ENCODE measurements around the gene NAA10. TPM values are rescaled to one million over a fixed set of nuclear protein-coding genes. Genes with fewer than 3 reads are reported as not detected.
A peak's percentile ranks its signal among the peaks of the same experiment; 100 is the strongest.

The NAA10 gene
- total and polyA plus RNA-seq, 4 experiments from 2014 or later, result 57.6 to 96.3 (median 91.9) TPM

- peak overlapping the region; percentile 98 for H3K27ac ChIP-seq (ENCODE audit: low read depth, low read length)
- Mint-ChIP-seq H3K27ac (peak overlapping the region; percentile 98 to 99 (median 99)), H3K36me3 (peaks cover 5 to 34% of the 10 kb centered on the region in 2 donors), H3K4me3 (peak overlapping the region; percentile 89 to 94 (median 92)), H3K9me3 (no peaks in the 10 kb centered on the region), H3K4me1 (peaks cover 10 to 73% (median 55%) of the 10 kb centered on the region in 4 donors), H3K27me3 (no peaks in the 10 kb centered on the region)
- intact Hi-C loops (cut with micrococcal nuclease), result loop anchor here (1.0 to 2.0 kb wide), 2 partner anchors 20 to 44 kb away; partner anchors contain the start of gene HCFC1
- H3K9me3 ChIP-seq (ENCODE audit: control insufficient read depth in 1 of 2, low read length in 2 of 2), result no peaks in the 10 kb centered on the region
- peak overlapping the region; percentile 57 to 72 for H3K4me3 ChIP-seq (ENCODE audit: low read length in 2 of 2)
- peaks cover 3% of the 10 kb centered on the region for H3K36me3 ChIP-seq (ENCODE audit: insufficient read depth, low read length)
- CTCF ChIA-PET (ENCODE audit: partially characterized antibody), result interaction anchor here (0.7 to 14.9 kb wide), 8 partner anchors 10 to 134 kb away, joined by 3 to 290 read pairs (median 5); partner anchors contain the start of genes HCFC1 and RENBP
- H3K4me1 ChIP-seq (ENCODE audit: insufficient read depth, low read length), result peaks cover 29% of the 10 kb centered on the region
- POLR2A ChIA-PET (ENCODE audit: partially characterized antibody), result interaction anchor here (0.6 to 20.6 kb wide), 29 partner anchors 8 to 600 kb away, joined by 3 to 447 read pairs (median 4); partner anchors contain the start of genes AVPR2, HCFC1, IDH3G and IRAK1
- no peaks in the 10 kb centered on the region for H3K27me3 ChIP-seq (ENCODE audit: insufficient read depth, low read length)
- peak; percentile 84 to 92 (median 87) for DNase-seq
Measured at GRCh38 chrX:153926858-153927671, 7.8 kb downstream of the NAA10 start.

GRCh38 chrX:153926552-153926857 is 8.3 kb downstream of the NAA10 start:
- POLR2A ChIA-PET (ENCODE audit: partially characterized antibody), result interaction anchor here (0.6 to 20.6 kb wide), 26 partner anchors 9 to 563 kb away, joined by 3 to 447 read pairs (median 4); partner anchors contain the start of genes AVPR2, HCFC1, IDH3G and IRAK1
- CTCF ChIA-PET (ENCODE audit: partially characterized antibody), result interaction anchor here (0.9 to 14.9 kb wide), 6 partner anchors 10 to 133 kb away, joined by 3 to 290 read pairs (median 5); partner anchors contain the start of genes HCFC1 and RENBP
- peaks cover 35% of the 10 kb centered on the region for H3K4me1 ChIP-seq (ENCODE audit: insufficient read depth, low read length)
- Mint-ChIP-seq H3K9me3 (no peaks in the 10 kb centered on the region), H3K27ac (peak overlapping the region; percentile 98 to 99 (median 99)), H3K4me3 (peak overlapping the region; percentile 89 to 94 (median 92)), H3K36me3 (peaks cover 2 to 31% of the 10 kb centered on the region in 2 donors), H3K27me3 (no peaks in the 10 kb centered on the region), H3K4me1 (peaks cover 9 to 75% (median 56%) of the 10 kb centered on the region in 4 donors)
- H3K4me3 ChIP-seq (ENCODE audit: low read length in 2 of 2), result peak overlapping the region; percentile 57 to 72
- H3K27ac ChIP-seq (ENCODE audit: low read depth, low read length), result peak overlapping the region; percentile 98
- intact Hi-C loops (cut with micrococcal nuclease), result loop anchor here (1.0 to 2.0 kb wide), 2 partner anchors 20 to 45 kb away; partner anchors contain the start of gene HCFC1
- H3K9me3 ChIP-seq (ENCODE audit: control insufficient read depth in 1 of 2, low read length in 2 of 2), result no peaks in the 10 kb centered on the region
- H3K36me3 ChIP-seq (ENCODE audit: insufficient read depth, low read length), result no peaks in the 10 kb centered on the region
- H3K27me3 ChIP-seq (ENCODE audit: insufficient read depth, low read length), result no peaks in the 10 kb centered on the region
- no peak for DNase-seq

- peak within 1 kb of the TSS; percentile 89 to 96 (median 95) for H3K4me3 Mint-ChIP-seq
- Histone ChIP-seq H3K36me3 (ENCODE audit: insufficient read depth, low read length) (peaks cover under 1% of the 10 kb centered on the region), H3K9me3 (ENCODE audit: control insufficient read depth in 1 of 2, low read length in 2 of 2) (no peaks in the 10 kb centered on the region), H3K27ac (ENCODE audit: low read depth, low read length) (peak within 1 kb of the TSS; percentile 98), H3K4me3 (ENCODE audit: low read length in 2 of 2) (peak within 1 kb of the TSS; percentile 72 to 91), H3K4me1 (ENCODE audit: insufficient read depth, low read length) (peaks cover 40% of the 10 kb centered on the region), H3K27me3 (ENCODE audit: insufficient read depth, low read length) (no peaks in the 10 kb centered on the region)
- peak within 1 kb of the TSS; percentile 98 to 99 (median 99) for H3K27ac Mint-ChIP-seq
- DNase-seq, result peak; percentile 32 to 57 (median 45)
- peaks cover 9 to 73% (median 52%) of the 10 kb centered on the region in 4 donors for H3K4me1 Mint-ChIP-seq
- no peaks in the 10 kb centered on the region for H3K9me3 Mint-ChIP-seq
- H3K27me3 Mint-ChIP-seq, result no peaks in the 10 kb centered on the region
- POLR2A ChIA-PET (ENCODE audit: partially characterized antibody), result interaction anchor here (0.5 to 20.6 kb wide), 32 partner anchors 9 to 985 kb away, joined by 3 to 447 read pairs (median 4); partner anchors contain the start of genes ATP6AP1, AVPR2, HCFC1 and IDH3G
- intact Hi-C loops (cut with micrococcal nuclease), result loop anchor here (1.0 to 2.0 kb wide), 3 partner anchors 8 to 45 kb away; partner anchors contain the start of gene HCFC1
- CTCF ChIA-PET (ENCODE audit: partially characterized antibody), result interaction anchor here (0.9 to 14.9 kb wide), 13 partner anchors 8 to 163 kb away, joined by 3 to 290 read pairs (median 5); partner anchors contain the start of genes IDH3G, NAA10, RENBP and SSR4
- peaks cover 0 to 29% of the 10 kb centered on the region in 2 donors for H3K36me3 Mint-ChIP-seq
Measured at GRCh38 chrX:153925739-153926551, 8.9 kb downstream of the NAA10 start, which contains the start of gene ARHGAP4. Gene ARHGAP4 (minus strand): TSS chrX:153926264. CDS start chrX:153926202, 62 bp downstream.

GRCh38 chrX:153925387-153925738 is 9.5 kb downstream of the NAA10 start:
- POLR2A ChIA-PET (ENCODE audit: partially characterized antibody), result interaction anchor here (0.5 to 20.6 kb wide), 20 partner anchors 16 to 984 kb away, joined by 3 to 447 read pairs (median 4); partner anchors contain the start of genes ATP6AP1, AVPR2, HCFC1 and IDH3G
- Histone ChIP-seq H3K9me3 (ENCODE audit: control insufficient read depth in 1 of 2, low read length in 2 of 2) (no peaks in the 10 kb centered on the region), H3K36me3 (ENCODE audit: insufficient read depth, low read length) (peaks cover 5% of the 10 kb centered on the region), H3K27me3 (ENCODE audit: insufficient read depth, low read length) (no peaks in the 10 kb centered on the region), H3K4me1 (ENCODE audit: insufficient read depth, low read length) (peaks cover 43% of the 10 kb centered on the region), H3K27ac (ENCODE audit: low read depth, low read length) (peak overlapping the region; percentile 98), H3K4me3 (ENCODE audit: low read length in 2 of 2) (peak overlapping the region; percentile 72 to 91)
- Mint-ChIP-seq H3K27me3 (no peaks in the 10 kb centered on the region), H3K27ac (peak overlapping the region; percentile 89 to 99 (median 95)), H3K4me3 (peak overlapping the region; percentile 86 to 96 (median 95)), H3K4me1 (peaks cover 9 to 73% (median 47%) of the 10 kb centered on the region in 4 donors), H3K36me3 (peaks cover 0 to 29% of the 10 kb centered on the region in 2 donors), H3K9me3 (no peaks in the 10 kb centered on the region)
- CTCF ChIA-PET (ENCODE audit: partially characterized antibody), result interaction anchor here (1.0 to 14.9 kb wide), 11 partner anchors 9 to 163 kb away, joined by 3 to 290 read pairs (median 5); partner anchors contain the start of genes IDH3G, NAA10, RENBP and SSR4
- intact Hi-C loops (cut with micrococcal nuclease), result loop anchor here (1.0 kb wide), 1 partner anchor 9 kb away; no protein-coding TSS in a partner anchor
- DNase-seq, result peak in 4 of 5 donors; percentile 33 to 50 (median 42)

- DNase-seq, result peak in 4 of 5 donors; percentile 54 to 72 (median 58)
- H3K27me3 ChIP-seq (ENCODE audit: insufficient read depth, low read length), result no peaks in the 10 kb centered on the region
- peak overlapping the region; percentile 72 to 91 for H3K4me3 ChIP-seq (ENCODE audit: low read length in 2 of 2)
- H3K9me3 ChIP-seq (ENCODE audit: control insufficient read depth in 1 of 2, low read length in 2 of 2), result no peaks in the 10 kb centered on the region
- H3K27ac Mint-ChIP-seq, result peak overlapping the region; percentile 89 to 99 (median 95)
- ChIA-PET CTCF (ENCODE audit: partially characterized antibody) (interaction anchor here (0.7 to 14.9 kb wide), 11 partner anchors 10 to 130 kb away, joined by 3 to 290 read pairs (median 5); partner anchors contain the start of genes IDH3G, NAA10, RENBP and SSR4), POLR2A (ENCODE audit: partially characterized antibody) (interaction anchor here (0.8 to 20.6 kb wide), 9 partner anchors 15 to 488 kb away, joined by 3 to 447 read pairs (median 10); partner anchors contain the start of genes AVPR2, HCFC1, IDH3G and NAA10)
- peaks cover 10 to 78% (median 47%) of the 10 kb centered on the region in 4 donors for H3K4me1 Mint-ChIP-seq
- H3K36me3 ChIP-seq (ENCODE audit: insufficient read depth, low read length), result peaks cover 9% of the 10 kb centered on the region
- H3K27me3 Mint-ChIP-seq, result no peaks in the 10 kb centered on the region
- H3K9me3 Mint-ChIP-seq, result no peaks in the 10 kb centered on the region
- H3K36me3 Mint-ChIP-seq, result peaks cover 6 to 34% of the 10 kb centered on the region in 2 donors
- intact Hi-C loops (cut with micrococcal nuclease), result loop anchor here (1.0 kb wide), 1 partner anchor 23 kb away; no protein-coding TSS in a partner anchor
- H3K27ac ChIP-seq (ENCODE audit: low read depth, low read length), result peak overlapping the region; percentile 98
- peak overlapping the region; percentile 86 to 96 (median 95) for H3K4me3 Mint-ChIP-seq
- H3K4me1 ChIP-seq (ENCODE audit: insufficient read depth, low read length), result peaks cover 38% of the 10 kb centered on the region
Measured at GRCh38 chrX:153924149-153924861, 10.5 kb downstream of the NAA10 start.

Data from CD4-positive, alpha-beta memory T cell (primary cell).